GM21526 (cell line): Measurements from ENCODE around the gene CAMK2G.
A peak's percentile ranks its signal among the peaks of the same experiment; 100 is the strongest.

Experiments used
- ATAC-seq: cut with Tn5 transposase; IDR thresholded peaks from one replicate; pipeline ENCODE4 v1.9.1; 2021; ENCODE audit warnings: moderate library complexity; ENCODE audit not compliant: unreplicated experiment, low FRiP score

Gene CAMK2G

DNA sequence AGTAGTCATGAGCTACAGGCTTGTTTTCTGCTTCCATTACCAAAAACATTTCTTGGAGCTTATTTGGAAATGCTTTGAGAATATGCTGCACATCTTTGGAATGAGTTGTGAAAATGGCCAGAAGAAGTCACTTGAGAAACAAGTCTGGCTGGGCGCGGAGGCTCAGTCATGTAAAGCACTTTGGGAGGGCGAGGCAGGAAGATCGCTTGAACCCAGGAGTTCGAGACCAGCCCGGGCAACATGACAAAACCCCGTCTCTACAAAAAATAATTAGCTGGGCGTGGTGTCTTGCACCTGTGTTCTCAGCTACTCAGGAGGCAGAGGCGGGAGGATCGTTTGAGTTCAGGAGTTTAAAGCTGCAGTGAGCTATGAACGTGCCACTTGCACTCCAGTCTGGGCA lies 93.4 kb downstream of the CAMK2G start:
- ATAC-seq = no peak

DNA sequence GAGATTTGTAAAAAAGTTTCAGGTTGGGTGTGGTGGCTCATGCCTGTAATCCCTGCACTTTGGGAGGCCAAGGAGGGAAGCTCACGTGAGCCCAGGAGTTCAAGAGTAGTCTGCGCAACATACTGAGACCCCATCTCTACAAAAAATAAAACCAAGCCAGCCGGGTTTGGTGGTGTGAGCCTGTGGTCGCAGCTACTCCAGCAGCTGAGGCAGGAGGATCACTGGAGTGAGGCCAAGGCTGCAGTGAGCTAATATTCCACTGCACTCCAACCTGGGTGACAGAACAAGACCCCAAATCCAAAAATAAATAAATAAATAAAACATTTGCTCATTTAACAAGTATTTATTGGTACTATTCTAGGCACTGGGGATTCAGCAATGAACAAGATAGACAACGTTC lies 94.1 kb downstream of the CAMK2G start:
- ATAC-seq = no peak

- no peak for ATAC-seq
Observed at GRCh38 chr10:73779539-73780197, 94.7 kb downstream of the CAMK2G start.

DNA sequence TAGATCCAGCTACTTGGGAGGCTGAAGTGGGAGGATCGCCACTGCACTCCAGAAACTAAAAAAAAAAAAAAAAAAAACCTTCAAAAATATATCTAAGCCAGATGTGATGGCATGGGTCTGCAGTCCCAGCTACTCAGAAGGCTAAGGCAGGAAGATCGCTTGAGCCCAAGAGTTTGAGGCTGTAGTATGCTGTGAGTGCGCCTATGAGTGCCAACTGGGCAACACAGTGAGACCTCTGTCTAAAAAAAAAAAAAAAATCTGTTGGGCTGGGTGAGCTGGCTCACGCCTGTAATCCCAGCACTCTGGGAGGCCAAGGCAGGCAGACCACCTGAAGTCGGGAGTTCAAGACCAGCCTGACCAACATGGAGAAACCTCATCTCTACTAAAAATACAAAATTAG lies 95.3 kb downstream of the CAMK2G start:
- no peak for ATAC-seq

DNA sequence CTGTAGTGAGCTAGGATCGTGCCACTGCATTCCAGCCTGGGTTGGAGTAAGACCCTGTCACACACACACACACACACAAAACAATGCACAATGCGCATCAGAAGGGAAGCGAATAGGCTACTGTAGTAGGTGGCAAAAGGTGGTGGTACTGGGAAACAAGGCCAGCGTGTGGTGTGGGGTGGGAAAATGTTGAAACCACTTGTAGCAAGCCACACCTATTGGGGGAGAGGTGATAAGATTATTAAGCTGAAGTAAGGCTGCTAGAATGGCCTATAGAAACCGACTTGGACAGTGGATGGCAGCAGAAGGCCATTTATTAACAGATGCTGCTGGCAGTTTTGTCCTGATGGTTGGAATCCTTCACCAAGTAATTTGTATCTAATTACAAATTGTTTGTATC lies 99.7 kb downstream of the CAMK2G start:
- ATAC-seq = no peak

- ATAC-seq = peak; percentile 4
Observed at GRCh38 chr10:73773152-73773879, 101.0 kb downstream of the CAMK2G start.

GRCh38 chr10:73772281-73773151 lies 101.8 kb downstream of the CAMK2G start:
- ATAC-seq = peak; percentile 48

DNA sequence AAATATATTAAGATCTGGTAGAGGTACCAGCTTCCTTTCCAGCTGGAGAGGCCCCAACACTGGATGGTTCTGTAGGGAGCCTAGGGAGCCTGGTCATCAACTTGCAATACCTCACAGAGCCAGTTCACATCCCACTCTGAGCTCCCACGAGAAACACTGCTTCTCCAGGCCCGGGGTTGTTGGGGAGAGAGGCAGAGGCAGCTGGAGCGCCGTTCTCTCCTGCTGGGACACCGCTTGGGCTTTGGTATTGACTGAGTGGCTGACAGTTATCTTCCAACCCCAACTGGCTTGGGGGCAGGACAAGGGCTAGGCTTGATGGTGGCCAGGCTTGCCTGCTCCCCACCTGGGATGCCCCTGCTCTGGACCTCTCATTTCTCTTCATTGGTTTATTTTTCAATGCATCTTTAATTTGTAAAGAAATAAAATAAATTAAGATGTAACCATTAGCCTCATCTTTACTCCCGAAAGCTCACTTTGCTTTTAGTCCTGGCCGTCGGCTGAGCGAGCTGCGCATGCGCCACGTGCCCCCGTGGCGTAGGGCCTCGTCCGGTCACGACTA lies 102.6 kb downstream of the CAMK2G start:
- peak; percentile 36 for ATAC-seq

DNA sequence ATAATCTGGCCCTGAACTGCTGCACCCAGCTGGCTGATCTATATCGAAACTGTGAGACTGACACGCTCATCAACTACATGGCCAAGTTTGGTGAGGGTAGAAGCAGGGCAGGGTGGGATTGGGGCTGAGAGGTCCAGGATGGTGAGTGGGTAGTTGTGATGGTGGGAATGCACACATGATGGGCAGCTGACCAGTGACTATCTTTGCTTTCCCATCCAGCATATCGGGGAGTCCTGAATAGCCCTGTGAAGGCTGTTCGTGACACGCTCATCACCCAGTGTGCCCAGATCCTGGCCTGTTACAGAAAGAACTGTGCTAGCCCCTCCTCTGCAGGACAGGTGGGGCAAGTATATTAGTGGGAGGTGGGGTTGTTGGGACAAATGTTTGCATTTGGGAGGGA lies 105.0 kb downstream of the CAMK2G start:
- no peak for ATAC-seq

- ATAC-seq = no peak
Observed at GRCh38 chr10:73768881-73769280, 105.5 kb downstream of the CAMK2G start.

- no peak for ATAC-seq
Observed at GRCh38 chr10:73765066-73765465, 109.3 kb downstream of the CAMK2G start.

DNA sequence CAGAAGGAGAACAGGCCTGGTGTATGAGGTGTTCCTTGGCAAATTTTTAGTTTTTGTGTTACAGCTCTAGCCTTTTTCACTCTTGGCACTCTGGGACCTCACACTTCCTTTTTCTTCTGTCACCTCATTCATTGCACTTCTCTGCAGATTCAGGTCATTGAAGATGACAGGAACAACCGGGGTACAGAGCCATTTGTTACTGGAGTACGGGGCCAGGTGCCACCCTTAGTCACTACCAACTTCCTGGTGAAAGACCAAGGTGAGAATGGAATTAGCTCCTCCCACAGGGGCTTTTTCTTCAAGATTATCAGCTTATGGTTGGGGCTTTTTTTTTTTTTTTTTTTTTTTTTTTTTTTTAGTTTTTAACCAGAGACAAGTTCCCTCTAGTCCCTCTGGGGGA lies 111.0 kb downstream of the CAMK2G start:
- no peak for ATAC-seq

- ATAC-seq = no peak
Observed at GRCh38 chr10:73762915-73763314, 111.4 kb downstream of the CAMK2G start.
